GM10266 (cell line): ENCODE results near the gene CYP26C1.
A peak's percentile ranks its signal among the peaks of the same experiment; 100 is the strongest.

Source experiments
- DNase-seq: peaks from one replicate; pipeline ENCODE4 v3.0.0; 2012; ENCODE audit errors: extremely low spot score
- TF ChIP-seq, protein P1 (sequence below): IDR thresholded peaks from 2 replicates; pipeline ENCODE4 v1.5.1; 2012; ENCODE audit warnings: mild to moderate bottlenecking, low read depth; ENCODE audit not compliant: control insufficient read depth, insufficient read depth; ENCODE audit errors: missing control alignments

The CYP26C1 gene

DNA sequence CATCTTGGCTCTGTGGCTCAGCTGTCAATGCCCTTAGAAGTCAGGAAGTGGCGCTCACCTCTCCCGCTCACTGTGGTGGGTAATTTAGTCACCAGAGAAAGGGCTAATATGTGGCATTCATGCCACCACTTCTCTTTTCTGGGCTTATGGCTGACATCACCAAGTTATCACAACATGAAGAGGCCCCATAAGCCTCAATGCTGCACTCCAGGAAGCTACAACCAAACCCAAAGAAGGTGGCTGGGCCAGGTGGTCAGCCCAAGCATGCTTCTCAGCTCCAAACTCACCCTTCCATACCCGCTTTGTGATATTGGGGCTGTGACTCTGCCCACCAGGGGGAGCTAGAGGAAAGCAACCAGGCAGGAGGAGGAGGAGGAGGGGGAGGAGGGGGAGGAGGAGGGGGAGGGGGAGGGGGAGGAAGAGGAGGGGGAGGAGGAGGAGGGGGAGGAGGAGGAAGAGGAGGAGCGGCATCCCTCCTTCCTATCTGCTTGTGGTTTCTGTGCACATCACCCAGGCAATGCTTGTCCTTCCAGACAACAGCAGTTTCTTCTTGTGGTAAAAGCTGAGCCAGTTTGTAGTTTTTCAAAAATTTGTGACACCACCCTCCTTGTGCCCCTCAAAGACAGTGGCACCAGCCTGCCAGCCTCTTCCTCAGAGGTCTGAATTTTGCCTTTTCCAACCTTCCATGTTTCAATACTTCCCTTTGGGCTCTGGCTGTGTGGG lies 55.2 kb downstream of the CYP26C1 start:
- DNase-seq, result peak; percentile 67
- TF ChIP-seq, protein P1, sequence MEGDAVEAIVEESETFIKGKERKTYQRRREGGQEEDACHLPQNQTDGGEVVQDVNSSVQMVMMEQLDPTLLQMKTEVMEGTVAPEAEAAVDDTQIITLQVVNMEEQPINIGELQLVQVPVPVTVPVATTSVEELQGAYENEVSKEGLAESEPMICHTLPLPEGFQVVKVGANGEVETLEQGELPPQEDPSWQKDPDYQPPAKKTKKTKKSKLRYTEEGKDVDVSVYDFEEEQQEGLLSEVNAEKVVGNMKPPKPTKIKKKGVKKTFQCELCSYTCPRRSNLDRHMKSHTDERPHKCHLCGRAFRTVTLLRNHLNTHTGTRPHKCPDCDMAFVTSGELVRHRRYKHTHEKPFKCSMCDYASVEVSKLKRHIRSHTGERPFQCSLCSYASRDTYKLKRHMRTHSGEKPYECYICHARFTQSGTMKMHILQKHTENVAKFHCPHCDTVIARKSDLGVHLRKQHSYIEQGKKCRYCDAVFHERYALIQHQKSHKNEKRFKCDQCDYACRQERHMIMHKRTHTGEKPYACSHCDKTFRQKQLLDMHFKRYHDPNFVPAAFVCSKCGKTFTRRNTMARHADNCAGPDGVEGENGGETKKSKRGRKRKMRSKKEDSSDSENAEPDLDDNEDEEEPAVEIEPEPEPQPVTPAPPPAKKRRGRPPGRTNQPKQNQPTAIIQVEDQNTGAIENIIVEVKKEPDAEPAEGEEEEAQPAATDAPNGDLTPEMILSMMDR, result peak; percentile 80
